Fibroblast of pulmonary artery (primary cell): ENCODE results near the gene PRPF19.

Experiments used
- DNase-seq: peaks from one replicate; pipeline ENCODE4 v3.0.0-alpha.2; 2010; ENCODE audit warnings: low read depth
- H3K4me3 ChIP-seq: replicated peaks from 2 replicates; pipeline ENCODE4 v1.5.1; 2011; ENCODE audit warnings: low read depth, mild to moderate bottlenecking, control low read depth, low read length, moderate library complexity
- CTCF ChIP-seq: IDR thresholded peaks from 2 replicates; pipeline ENCODE4 v1.5.1; 2011; ENCODE audit warnings: mild to moderate bottlenecking, control low read depth, low read length, inconsistent platforms; ENCODE audit errors: missing control alignments

The PRPF19 gene

GRCh38 chr11:60858236-60858635, 48.1 kb downstream of the PRPF19 start:
- no peak for TF ChIP-seq CTCF
- DNase-seq: no peak
- no peak overlapping the region for H3K4me3 ChIP-seq

GRCh38 chr11:60857378-60858232, 48.8 kb downstream of the PRPF19 start:
- no peak for TF ChIP-seq CTCF
- DNase-seq: no peak
- no peak overlapping the region for H3K4me3 ChIP-seq

GRCh38 chr11:60855726-60856633, 50.4 kb downstream of the PRPF19 start, which contains the start of gene PTGDR2:
TSS of gene PTGDR2 (minus strand) at chr11:60855950. CDS start at chr11:60853722, 2,228 bp downstream.
- DNase-seq: no peak
- no peak for TF ChIP-seq CTCF
- H3K4me3 ChIP-seq: no peak within 1 kb of the TSS

- no peak for TF ChIP-seq CTCF
- no peak for DNase-seq
- no peak overlapping the region for H3K4me3 ChIP-seq
Measured at GRCh38 chr11:60854847-60855725, 51.3 kb downstream of the PRPF19 start.

- DNase-seq: no peak
- TF ChIP-seq CTCF: no peak
- H3K4me3 ChIP-seq: no peak overlapping the region
Measured at GRCh38 chr11:60854140-60854846, 52.1 kb downstream of the PRPF19 start.
